ENCODE results near the gene ATP1A2.

ATP1A2 gene

GRCh38 chr1:160074865-160075264, 40.7 kb upstream of the ATP1A2 start:
- TF ChIP-seq CTCF (IDR thresholded peaks at IDR 0.05): no peak
- Histone ChIP-seq H3K27ac (no peak overlapping the region), H3K4me3 (no peak overlapping the region)
- no peak for DNase-seq (ENCODE audit: low spot score)

GRCh38 chr1:160075836-160076235, 39.7 kb upstream of the ATP1A2 start:
- TF ChIP-seq CTCF (IDR thresholded peaks at IDR 0.05): no peak
- no peak for DNase-seq (ENCODE audit: low spot score)
- Histone ChIP-seq H3K4me3 (no peak overlapping the region), H3K27ac (no peak overlapping the region)

GRCh38 chr1:160076295-160076694, 39.3 kb upstream of the ATP1A2 start:
- Histone ChIP-seq H3K4me3 (no peak overlapping the region), H3K27ac (no peak overlapping the region)
- no peak for TF ChIP-seq CTCF (IDR thresholded peaks at IDR 0.05)
- no peak for DNase-seq (ENCODE audit: low spot score)

GRCh38 chr1:160077486-160077885, 38.1 kb upstream of the ATP1A2 start:
- H3K27ac ChIP-seq: no peak overlapping the region
- no peak for TF ChIP-seq CTCF (IDR thresholded peaks at IDR 0.05)
- H3K4me3 ChIP-seq: no peak overlapping the region
- no peak for DNase-seq (ENCODE audit: low spot score)

- DNase-seq (ENCODE audit: low spot score): no peak
- no peak overlapping the region for H3K27ac ChIP-seq
Observed at GRCh38 chr1:160078512-160079195, 36.9 kb upstream of the ATP1A2 start.

GRCh38 chr1:160079448-160079847, 36.1 kb upstream of the ATP1A2 start:
- DNase-seq (ENCODE audit: low spot score): no peak
- Histone ChIP-seq H3K4me3 (no peak overlapping the region), H3K27ac (no peak overlapping the region)
- no peak for TF ChIP-seq CTCF (IDR thresholded peaks at IDR 0.05)

More at GRCh38 chr1:160078512-160079195, 36.9 kb upstream of the ATP1A2 start:
- H3K4me3 ChIP-seq: no peak overlapping the region
- peak; percentile 39 for TF ChIP-seq CTCF (IDR thresholded peaks at IDR 0.05)

GRCh38 chr1:160080381-160081100, 35.0 kb upstream of the ATP1A2 start:
- Histone ChIP-seq H3K4me3 (no peak overlapping the region), H3K27ac (no peak overlapping the region)
- no peak for TF ChIP-seq CTCF (IDR thresholded peaks at IDR 0.05)
- no peak for DNase-seq (ENCODE audit: low spot score)
